ENCODE data around the gene PLEKHA7.

Gene PLEKHA7

GRCh38 chr11:16767957-16768356, 246.3 kb downstream of the PLEKHA7 start:
- no peak for TF ChIP-seq CTCF (conservative IDR thresholded peaks at IDR 0.05; ENCODE audit: low read length)
- H3K4me3 ChIP-seq (ENCODE audit: low read length) = no peak overlapping the region
- DNase-seq (ENCODE audit: low read depth) = no peak

- no peak overlapping the region for H3K4me3 ChIP-seq (ENCODE audit: low read length)
- no peak for DNase-seq (ENCODE audit: low read depth)
- no peak for TF ChIP-seq CTCF (conservative IDR thresholded peaks at IDR 0.05; ENCODE audit: low read length)
Observed at GRCh38 chr11:16767137-16767536, 247.1 kb downstream of the PLEKHA7 start.

DNA sequence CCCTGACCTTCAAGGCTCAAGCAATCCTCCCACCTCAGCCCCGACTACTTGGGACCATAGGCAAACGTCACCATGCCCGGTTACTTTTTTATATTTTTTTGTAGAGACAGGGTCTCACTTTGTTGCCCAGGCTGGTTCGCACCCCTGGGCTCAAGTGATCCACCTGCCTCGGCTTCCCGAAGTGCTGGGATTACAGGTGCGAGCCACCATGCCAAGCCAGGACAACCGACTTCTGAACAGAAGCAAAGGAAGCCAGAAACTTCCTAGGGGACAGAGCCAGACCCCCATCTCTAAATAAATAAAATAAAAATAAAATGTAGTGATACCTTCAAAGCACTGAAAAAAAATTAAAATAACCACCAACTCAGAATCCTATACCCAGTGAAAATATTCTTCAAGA, 249.3 kb downstream of the PLEKHA7 start:
- DNase-seq (ENCODE audit: low read depth) = no peak
- TF ChIP-seq CTCF (conservative IDR thresholded peaks at IDR 0.05; ENCODE audit: low read length) = no peak
- H3K4me3 ChIP-seq (ENCODE audit: low read length) = no peak overlapping the region

DNA sequence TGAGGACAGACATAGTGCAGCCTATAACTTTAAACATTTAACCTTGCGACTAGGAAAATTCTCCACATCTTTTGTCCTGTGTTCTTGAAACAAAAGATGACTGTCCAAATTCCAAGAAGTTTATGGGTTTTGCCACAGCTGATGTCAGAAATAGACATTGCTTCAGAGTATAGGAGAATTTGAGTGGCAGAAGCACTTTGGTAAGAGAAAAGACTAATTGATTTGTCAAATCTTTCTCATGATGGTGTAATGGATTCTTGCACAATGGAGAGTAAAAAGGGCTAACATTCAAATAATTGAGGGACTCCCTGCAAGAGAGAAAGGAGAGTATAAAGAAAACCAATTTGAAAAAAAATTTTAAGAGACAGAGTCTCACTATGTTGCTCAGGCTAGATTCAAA, 250.5 kb downstream of the PLEKHA7 start:
- no peak overlapping the region for H3K4me3 ChIP-seq (ENCODE audit: low read length)
- DNase-seq (ENCODE audit: low read depth) = no peak
- TF ChIP-seq CTCF (conservative IDR thresholded peaks at IDR 0.05; ENCODE audit: low read length) = no peak

DNA sequence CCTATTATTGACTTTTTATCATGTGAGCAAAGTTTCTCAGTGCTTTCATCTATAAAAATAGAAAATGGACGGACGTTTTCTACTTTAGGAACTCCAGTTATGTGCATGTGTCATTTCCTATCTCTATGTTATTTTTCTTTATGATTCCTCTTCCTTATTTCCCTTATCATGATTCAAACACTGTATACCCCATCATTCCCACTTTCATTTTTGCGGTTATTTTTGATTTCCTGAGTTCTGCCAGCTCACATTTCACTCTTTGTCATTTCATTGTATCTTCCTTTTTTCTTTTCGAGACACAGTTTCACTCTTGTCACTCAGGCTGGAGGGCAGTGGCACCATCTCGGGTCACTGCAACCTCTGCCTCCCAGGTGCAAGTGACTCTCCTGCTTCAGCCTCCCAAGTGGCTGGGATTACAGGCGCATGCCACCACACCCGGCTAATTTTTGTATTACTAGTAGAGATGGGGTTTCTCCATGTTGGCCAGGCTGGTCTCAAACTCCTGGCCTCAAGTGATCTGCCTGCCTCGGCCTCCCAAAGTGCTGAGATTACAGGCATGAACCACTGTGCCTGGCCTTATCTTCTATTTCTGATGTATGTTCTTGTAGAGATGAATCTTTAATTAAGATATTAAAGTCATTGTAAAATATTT, 254.2 kb downstream of the PLEKHA7 start:
- no peak for TF ChIP-seq CTCF (conservative IDR thresholded peaks at IDR 0.05; ENCODE audit: low read length)
- no peak for DNase-seq (ENCODE audit: low read depth)

DNA sequence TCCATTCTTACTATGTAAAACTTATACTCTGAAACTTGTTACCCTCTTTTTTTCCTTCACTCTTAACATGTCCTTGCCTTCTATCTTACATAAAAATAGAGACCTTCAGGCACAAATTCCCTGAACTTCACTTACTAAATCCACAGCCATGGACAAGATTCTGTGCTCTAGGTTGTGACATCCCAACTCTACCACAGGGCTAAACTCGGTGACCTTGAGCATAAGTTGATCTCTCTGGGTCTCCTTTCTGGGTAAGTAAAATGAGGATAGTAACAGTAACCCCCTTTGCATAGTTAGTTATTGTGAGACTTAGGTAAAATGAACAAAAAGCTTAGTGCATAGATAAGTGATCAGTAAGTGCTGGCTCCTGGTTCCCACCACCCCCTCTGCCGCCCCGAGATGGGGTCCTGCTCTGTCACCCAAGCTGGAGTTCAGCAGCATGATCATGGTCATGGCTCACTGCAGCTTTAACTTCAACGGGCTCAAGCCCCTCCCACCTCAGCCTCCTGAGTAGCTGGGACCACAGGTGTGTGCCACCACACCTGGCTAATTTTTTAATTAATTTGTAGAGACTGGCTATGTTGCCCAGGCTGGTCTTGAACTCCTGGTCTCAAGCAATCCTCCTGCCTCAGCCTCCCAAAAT, 255.7 kb downstream of the PLEKHA7 start:
- DNase-seq (ENCODE audit: low read depth) = no peak
- TF ChIP-seq CTCF (conservative IDR thresholded peaks at IDR 0.05; ENCODE audit: low read length) = no peak
- H3K4me3 ChIP-seq (ENCODE audit: low read length) = no peak overlapping the region

More for the DNA sequence above, 254.2 kb downstream of the PLEKHA7 start:
- no peak overlapping the region for H3K4me3 ChIP-seq (ENCODE audit: low read length)

DNA sequence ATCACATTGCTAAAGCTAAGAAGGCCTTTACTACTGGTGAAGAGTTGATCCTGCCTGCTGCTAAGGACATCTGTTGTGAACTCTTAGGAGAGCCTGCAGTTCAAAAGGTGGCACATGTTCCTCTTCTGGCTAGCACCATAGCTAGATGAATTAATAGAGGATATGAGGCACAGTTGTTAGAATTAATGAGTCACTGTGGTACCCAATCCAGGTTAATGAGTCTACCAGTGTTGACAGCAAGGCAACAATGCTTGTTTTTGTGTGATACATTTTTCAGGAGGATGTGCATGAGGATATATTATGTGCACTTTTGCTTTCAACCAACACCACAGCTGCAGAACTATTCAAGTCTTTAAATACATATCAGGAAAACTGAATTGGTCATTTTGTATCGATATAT, 263.8 kb downstream of the PLEKHA7 start:
- no peak overlapping the region for H3K4me3 ChIP-seq (ENCODE audit: low read length)
- TF ChIP-seq CTCF (conservative IDR thresholded peaks at IDR 0.05; ENCODE audit: low read length) = no peak
- no peak for DNase-seq (ENCODE audit: low read depth)

Measured in AG10803 (cell line).